Measurements from ENCODE around the gene PRCD.

PRCD gene

DNA sequence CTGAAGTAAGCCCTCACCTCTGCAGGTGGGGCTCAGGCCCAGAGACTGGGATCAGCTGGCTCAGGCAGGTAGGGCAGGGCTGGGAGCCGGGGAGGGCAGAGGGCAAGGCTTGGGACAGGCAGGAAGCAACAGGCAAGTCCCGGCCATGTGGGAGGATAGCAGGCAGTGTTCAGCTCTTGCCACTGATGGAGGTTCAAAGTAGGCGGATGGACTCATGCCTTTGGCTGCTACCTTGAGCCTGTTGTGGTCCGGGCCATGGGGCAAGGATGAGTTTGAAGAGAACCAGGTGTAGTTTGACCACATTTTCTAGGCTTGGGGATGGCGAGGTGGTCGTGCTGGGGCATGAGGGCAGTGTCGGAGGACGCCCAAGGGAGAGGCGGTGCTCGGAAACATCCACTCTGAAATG lies 2.7 kb downstream of the PRCD start:
- no peak for DNase-seq

DNA sequence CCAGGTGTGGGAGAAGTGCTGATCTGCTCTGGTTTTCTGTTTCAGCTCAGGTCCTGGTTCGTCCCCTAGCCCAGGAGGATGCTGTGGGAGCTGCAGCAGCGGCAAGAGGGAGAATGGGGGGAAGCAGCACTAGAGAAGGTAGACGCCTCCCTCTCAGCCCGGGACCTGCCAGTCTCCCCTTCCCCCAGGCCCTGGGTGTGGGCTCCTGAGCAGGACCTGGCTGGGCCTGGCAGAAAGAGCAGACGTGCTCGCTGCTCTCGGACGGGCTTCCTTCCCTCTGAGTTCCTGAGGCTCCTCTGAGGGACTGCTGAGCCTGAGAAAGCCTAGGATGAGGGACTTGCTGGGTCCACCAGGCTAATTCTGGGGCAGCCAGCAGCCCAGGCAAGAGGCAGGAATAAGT lies 3.1 kb downstream of the PRCD start:
- DNase-seq: no peak

DNA sequence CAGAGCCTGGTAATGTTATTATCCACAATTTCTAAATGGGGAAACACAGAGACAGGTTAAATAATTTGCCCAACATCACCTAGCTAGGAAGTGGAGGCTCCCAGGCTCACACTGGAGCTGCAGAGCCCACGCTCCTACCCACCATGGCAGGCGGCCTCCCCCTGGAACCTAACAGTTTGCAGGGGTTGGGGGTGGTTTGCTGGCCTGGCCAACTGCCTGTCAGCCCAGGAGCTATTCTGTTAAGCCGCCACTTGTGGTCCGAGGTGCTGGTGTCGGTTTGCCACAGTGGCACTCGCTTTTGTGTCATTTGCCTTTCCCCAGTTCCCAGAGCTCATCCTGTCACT lies 3.6 kb downstream of the PRCD start:
- DNase-seq: no peak

DNA sequence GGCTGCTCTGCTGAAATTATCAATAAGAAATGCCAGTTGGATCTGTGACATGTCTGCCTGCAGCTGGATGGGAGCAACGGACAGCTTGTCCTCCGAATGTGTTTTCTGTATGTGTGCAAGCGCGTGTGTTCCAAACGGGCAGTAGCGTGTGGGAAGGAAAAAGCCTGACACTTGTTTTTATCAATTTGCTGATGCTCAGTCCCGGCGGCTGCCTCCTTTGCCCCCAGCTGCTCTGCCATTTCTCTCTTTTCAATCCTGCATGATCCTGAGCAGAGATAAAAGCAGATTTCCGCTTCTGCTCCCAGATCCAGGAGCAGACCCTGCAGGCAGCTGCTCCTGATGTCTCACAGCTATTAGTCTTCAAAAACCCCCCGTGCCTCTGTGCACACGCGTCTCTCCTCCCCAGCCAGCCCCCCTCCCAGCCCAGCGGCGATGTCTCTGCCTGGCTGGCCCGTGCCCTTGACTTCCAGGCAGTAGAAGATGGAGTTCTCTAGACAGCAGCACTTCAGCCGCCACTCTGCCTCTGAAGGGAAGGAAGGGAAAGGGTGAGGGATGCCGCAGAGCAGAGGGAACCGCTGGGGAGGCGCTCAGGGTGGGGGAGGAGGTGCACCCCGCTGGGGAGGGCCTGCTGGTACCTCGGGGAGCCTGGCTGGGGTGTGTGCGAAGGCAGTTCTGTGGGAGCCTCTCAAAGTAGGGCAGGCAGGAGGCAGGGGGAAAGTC lies 4.1 kb downstream of the PRCD start:
- no peak for DNase-seq

DNA sequence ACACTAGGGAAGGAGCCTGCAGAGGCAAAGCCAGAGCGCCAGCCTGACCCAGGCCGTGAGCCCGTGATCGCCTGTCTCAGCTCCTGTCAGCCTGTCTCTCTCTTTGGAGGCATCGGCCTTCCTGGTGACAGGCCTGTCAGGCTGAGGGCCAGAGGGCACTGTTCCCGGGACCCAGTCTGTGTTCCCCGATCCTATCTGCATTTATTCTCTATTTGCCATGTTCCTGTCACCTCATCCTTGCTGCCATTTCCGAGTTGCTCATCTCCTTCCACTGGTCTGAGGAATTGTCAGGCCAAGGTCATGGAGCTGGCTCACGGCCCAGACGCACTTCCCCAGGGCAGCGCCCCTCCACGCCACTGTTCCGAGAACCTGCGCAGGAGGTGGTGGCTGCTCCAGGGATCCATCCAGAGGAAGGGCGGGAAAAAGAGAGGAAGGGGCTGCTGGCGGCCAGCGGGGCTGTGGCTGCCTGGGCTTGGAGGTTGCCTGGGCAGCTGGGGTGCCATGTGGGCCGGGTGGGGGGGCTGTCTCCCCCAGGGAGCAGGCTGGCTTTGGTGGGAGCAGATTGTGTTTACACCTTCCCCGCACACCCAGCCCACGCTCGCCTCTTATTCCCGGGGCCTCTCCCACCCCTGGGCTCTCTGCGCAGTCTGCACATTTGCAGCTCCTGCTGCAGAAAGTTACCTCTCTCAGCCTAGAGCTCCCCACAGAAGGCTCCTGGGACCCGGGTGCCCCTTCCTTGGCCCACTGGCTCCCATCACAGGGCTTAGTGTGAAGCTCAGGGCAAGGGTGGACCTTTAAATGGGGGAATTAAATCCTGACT lies 4.9 kb downstream of the PRCD start:
- no peak for DNase-seq

DNA sequence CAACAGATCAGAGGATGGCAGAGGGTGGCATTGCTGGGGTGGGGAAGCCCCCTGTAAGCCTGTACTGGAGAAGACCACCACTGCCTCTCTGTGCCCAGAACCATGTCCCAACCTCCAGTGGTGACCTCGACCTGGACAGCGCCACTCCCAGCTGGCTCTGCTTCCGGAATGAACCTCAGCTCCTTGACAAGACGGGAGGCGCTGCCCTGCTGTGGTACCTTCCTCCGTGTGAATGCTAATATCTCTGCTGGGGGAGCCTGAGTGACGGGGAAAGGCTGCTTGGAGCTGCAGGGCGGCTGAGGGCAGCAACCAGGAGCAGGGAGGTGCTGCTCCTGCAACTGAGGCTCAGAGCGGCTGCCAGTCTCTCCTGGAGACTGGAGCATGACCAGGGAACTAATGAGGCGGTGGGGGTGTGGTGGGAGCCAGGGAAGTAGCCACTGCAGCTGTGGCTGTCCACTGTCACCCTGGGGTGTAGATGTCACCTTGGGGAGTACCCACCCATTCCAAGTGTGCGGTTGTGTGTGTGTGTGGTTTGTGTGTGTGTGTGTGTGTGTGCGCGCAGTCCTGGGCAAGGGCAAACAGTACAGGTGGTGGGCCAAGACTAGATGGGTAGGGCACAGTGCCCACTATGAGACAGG lies 6.2 kb downstream of the PRCD start:
- DNase-seq: no peak

DNA sequence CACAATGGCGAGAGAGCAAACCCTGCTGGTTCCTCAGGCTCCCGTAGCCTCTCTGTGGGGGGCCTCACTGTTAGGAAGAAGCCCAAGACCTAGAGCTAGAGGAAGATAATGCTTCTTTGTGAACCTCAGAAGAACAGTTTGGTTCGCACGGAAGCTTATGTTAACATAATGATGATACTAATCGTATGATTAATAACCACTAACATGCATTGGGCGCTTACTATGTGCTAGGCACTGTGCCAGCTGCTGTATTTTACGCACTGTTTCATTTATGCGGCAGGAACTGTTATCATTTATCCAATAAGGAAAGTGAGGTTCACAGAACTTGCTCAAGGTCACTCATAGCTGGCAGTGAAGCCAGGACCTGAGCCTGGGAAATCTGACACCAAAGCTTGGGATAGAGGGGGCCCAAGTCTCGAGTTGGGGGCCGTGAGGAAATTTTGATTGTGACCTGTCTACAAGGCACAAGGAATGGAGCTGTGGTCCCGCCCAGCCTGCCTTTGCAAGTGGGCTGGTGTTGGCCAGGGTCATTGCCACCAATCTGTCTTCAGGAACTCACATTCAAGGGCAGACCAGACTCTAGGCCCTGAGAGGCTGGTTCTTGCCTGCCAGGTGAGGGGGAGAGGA lies 6.8 kb downstream of the PRCD start:
- DNase-seq: no peak

DNA sequence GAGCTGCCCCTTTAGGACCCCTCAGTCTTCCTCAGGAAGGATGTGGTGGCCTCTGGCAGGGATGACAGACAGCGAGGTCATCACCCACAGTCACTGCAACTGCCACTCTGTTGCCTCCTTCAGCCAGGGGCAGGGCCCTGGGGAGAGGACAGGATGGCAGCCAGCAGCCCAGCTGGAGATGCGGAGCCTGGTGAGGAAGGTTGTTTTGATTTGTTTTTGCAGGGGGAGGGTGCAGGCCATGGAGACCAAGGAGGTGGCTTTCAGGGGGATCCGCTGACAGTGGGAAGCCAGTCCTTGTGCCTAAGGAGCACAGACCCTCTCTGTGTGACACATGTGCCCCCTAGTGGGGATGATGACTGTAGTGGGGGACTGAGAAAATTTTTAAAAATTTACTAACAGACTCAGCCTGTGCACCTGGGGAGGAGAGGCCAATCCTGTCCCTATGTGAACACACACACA lies 7.4 kb downstream of the PRCD start:
- peak; percentile 51 to 60 for DNase-seq

DNA sequence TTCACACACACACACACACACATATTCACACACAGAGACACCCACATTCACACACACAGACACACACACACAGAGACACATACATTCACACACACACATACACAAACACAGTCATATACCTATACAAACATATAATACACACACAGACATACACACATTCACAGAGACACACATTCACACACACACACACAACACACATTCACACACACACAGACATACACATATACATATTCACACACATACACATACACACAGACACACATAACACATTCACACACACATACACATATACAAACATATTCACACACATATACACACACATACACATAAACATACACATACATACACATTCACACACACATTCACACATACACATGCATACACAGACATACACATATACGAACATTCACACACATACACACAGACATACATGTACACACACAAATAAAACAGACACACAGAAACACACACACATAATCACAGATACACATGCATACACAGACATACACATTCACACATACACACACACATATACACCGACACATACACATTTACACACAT lies 7.9 kb downstream of the PRCD start:
- DNase-seq: no peak

DNA sequence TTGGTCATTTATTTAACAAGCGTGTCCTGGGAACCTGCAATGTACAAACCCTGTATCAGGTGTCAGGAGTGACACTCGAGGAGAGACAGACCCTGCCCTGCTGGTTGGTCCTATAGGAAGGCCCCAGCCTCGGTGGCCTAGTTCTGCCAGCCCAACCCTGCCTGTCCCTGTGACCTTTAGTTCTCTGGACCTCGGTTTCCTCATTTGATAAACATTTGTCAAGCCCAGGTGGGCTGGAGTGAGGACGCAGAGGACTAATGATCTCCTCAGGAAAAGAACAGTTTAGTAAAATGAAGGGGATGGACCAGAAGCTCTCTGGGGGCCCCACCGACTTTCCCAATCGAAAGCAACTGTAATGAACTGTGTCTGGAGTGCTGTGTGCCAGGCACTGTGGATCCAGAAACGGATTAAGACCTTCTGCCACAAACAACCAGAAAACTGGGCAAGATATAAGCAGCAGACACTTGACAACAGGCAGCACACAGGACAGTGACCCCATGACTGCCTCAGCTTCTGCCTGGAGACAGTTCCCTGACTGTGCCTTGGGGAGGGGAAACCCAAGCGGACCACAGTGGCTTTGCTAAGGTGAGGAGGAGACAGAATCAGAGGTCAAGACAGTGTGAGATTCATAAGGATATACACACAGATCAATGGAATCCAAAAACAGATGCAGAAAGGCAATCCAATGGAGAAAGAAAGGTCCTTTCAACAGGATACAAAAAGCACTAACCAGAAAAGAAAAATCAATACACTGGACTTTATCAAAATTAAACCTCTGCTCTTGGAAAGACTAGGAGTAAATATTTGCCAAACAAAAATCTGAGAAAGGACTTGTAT lies 8.8 kb downstream of the PRCD start:
- DNase-seq: no peak

DNA sequence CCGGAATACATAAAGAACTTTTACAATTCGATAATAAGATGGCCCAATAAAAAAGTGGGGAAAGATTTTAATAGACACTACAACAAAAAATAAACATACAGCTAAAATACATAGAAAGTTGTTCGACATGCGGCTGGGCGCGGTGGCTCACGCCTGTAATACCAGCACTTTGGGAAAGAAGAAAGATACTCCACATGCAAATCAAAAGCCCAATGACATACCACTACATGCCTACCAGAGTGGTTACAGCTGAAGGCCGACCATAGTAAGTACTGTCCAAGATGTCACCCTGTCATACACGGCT lies 9.3 kb downstream of the PRCD start:
- no peak for DNase-seq

DNA sequence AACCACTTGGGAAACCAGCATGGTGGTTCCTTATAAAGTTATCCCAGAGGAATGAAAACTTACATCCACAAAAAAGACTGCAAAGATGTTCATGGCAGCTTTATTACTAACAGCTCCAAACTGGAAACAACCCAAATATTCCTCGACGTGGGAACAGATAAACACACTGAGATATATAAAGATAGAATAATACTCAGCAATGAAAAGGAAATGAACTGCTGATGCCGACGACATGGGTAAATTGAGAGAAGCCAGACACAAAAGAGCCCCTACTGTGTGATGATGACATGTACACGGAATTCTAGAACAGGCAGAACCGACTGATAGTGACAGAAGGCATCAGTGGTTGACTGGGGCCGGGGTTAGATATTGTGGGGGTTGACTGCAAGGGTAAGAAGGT lies 9.7 kb downstream of the PRCD start:
- no peak for DNase-seq

DNA sequence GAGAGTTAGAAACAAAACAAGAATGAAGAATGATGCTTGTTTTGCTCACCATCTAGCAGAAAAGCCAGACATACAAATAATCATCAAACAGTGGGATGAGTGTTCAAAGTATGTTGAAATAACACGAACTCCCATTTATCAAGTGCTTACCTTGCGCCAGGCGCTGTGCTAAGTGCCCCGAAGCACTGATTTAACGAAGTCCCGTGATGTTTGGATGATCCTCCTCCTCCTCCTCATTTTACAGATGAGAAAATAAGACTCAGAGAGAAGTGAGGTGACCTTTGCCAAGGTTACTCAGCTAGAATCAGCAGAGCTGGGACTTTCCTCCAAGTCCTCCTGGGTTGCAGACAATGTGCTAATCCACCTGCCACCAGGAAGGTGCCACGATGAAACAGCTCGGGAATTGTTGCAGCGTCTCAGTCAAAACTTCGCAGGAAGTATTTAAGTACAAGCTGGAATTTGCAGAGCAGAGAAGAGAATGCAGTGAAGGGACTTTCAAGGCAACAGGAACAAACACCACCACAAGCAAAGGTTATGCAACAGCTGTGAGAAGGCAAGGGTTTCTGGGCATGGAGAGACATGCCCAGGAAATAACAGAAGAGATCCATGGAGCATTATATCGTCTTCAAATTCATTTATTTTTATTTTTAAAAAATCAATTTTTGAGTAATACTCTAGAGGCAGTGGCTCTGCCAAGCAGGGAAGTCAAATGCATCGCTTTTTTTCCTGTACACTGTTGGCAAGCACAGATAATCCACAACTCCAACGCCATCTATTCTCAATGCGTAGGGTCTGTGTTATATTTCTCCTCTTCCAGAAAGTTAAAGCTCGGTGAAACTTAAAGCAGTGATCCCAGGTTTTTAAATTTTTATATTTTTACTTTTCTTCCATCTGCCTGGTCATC lies 11.1 kb downstream of the PRCD start:
- DNase-seq: peak; percentile 75

DNA sequence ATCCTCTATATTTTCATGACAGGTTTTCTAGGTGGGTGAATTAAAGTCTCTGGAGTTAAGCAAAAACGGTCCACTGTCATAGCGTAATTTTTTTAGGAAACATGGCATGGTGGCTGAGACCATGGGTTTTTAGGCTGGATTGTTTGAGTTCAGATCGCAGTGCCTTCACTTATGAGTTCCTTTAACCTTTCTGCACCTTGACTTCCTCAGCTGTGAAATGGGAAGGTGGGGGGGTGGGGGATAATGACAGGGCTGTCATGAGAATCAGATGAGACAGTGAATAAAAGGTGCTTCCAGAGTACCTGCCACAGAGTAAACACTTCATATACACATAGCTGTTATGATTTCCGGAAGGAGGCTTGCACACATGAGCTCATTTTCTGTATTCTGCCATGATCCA lies 11.8 kb downstream of the PRCD start:
- no peak for DNase-seq

DNA sequence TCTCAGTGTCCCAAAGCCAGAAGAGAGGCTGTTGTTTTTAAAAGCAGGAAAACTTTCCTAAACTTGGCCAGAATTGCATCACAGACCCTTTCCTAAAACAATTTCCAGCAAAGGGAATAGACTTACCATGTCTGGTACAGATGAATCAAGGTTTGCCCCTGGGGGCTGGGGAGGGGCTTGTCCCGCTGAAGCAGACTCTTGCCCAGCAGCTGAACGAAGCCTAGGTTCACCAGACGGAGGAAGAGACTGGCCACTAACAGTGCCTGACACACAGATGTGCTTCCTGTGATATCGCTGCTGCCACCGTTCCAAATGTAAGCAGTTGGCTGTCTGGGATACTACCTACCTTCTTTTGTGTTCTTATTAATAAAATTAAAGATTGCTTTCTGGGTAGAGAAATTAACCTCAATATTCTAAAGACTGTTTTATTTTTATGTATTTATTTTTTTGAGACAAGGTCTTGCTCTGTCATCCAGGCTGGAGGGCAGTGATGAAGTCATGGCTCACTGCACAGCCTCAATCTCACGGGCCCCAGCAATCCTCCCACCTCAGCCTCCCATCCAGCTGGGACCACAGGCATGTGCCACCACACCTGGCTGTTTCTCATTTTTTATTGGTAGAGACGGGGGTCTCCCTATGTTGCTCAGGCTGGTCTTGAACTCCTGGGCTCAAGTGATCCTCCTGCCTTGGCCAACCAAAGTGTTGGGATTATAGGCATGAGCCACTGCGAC lies 13.5 kb downstream of the PRCD start:
- no peak for DNase-seq

DNA sequence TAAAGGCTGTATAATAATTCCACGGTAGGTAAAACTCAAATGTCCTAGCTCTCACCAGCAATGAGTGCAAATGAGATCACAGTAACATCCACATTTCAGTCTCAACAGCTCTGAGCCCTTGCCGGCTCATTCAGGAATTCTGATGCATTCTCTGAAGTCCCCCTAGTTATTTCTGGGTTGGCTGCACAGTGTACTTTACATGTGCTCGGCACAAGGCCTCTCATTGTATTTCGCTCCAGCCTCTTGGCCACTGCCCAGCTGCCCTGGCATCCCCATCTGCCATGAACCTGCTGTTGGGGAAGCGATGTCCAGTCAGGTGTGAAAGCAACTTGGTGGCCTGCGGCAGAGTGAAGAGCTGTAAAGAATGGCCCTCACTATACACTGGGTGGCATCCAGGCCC lies 14.3 kb downstream of the PRCD start:
- no peak for DNase-seq

DNA sequence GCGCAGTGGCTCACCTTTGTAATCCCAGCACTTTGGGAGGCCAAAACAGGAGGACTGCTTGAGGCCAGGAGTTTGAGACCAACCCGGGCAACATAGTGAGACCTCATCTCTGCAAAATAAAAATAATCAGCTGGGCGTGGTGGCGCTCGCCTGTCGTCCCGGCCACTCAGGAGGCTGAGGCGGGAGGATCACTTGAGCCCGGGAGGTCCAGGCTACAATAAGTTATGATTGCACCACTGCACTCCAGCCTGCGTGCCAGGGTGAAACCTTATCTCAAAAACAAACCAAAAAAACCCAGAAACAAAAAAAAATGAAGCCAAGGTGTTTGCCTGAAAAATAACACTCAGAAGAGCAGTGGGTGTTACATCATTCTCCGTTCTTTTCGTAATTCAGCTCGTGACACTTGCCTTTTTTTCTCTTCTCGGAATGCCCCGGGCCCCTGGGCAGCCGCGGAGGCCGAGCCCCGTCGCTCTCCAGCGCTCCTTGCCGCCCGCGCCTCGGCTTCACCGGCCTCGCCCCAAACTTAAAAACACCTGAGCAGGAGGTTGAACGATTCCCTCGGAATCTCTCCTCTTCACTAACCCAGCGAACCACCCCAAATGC lies 17.0 kb downstream of the PRCD start:
- peak; percentile 62 to 66 for DNase-seq

DNA sequence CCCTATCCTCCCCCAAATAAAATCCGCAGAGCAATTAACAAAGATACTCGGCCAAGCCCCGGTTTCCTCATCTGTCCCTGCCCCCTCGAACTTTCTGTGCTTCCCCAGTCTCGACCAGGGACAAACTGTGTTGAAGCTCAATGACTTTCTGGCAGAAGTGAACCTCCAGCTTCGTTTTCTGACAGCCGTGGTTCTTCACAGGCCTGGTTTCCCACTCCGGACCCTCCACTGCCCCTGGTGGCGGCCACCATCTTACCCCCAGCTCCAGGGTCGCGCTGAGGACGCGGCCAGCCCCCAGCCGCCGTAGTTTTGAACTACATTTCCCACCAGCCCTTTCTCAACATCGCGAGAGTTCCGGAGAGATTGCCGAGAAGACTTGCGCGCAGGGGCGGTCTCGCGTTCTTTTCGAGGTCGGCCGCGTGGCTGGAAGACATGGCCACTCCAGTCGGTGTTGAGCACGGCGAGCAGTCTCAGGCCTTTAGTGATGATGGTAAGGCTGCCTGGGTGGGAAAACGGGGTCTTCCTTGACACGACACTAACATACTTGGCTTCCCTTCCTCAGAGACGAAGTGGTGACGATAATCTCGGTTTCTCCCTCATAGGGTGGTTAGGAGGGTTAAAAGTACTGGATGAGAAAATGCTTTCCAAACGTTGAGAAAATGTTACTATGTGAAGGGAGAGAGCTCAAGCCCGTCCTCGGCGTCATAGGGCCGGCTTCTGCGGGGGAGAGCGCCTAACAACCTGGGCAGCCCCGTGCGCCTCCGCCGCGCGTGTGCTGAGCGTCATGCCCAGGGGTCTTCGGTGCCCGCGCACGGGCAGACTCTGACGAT lies 17.7 kb downstream of the PRCD start:
- peak; percentile 95 to 97 for DNase-seq
